OCI-LY7 (cell line): ENCODE data around the gene PCIF1. TPM values are rescaled to one million over a fixed set of nuclear protein-coding genes. Genes with fewer than 3 reads are reported as not detected.

Experiments
- BruUV-seq: library from RNA; stranded (reverse); fragments of 400-500 nt; replicated peaks from 2 replicates; lab custom pipeline; 2021; lab: Mats Ljungman, UMichigan
- CTCF ChIA-PET: fragments of 300-600 bp; sonication (Branson Sonifier 250); formaldehyde crosslinking; loops from one replicate; lab custom pipeline; 2022; ENCODE audit warnings: antibody characterized with exemption; ENCODE audit not compliant: unreplicated experiment; lab: Charles Lee
- POLR2A ChIA-PET: fragments of 300-600 bp; sonication (Branson Sonifier 250); formaldehyde crosslinking; loops from one replicate; lab custom pipeline; 2022; ENCODE audit warnings: antibody characterized with exemption; lab: Charles Lee
- DNase-seq: peaks from one replicate; pipeline ENCODE4 v3.0.0-alpha.2; 2015; ENCODE audit warnings: low spot score
- H2AFZ ChIP-seq: fragments of 200-600 bp; sonication (generic), shearing (Covaris generic); 2 replicates; pipeline ENCODE4 v1.6.1; 2014; ENCODE audit warnings: mild to moderate bottlenecking, antibody characterized with exemption, low read length, moderate library complexity
- H3K27ac ChIP-seq: fragments of 200-600 bp; sonication (generic); 2 replicates; pipeline ENCODE4 v1.5.1; 2014; ENCODE audit warnings: mixed run types, low read depth, mild to moderate bottlenecking, moderate library complexity, low read length, inconsistent platforms; ENCODE audit not compliant: poor library complexity, severe bottlenecking
- H3K36me3 ChIP-seq: fragments of 200-600 bp; sonication (generic); 2 replicates; pipeline ENCODE4 v1.6.1; 2014; ENCODE audit warnings: mild to moderate bottlenecking, antibody characterized with exemption, low read length, moderate library complexity, mixed read lengths; ENCODE audit not compliant: insufficient read depth
- H3K4me1 ChIP-seq: fragments of 200-600 bp; sonication (generic); 2 replicates; pipeline ENCODE4 v1.5.1; 2014; ENCODE audit warnings: mild to moderate bottlenecking, low read length; ENCODE audit not compliant: insufficient read depth, poor library complexity, severe bottlenecking
- H3K4me2 ChIP-seq: fragments of 200-600 bp; sonication (generic); 2 replicates; pipeline ENCODE4 v1.6.1; 2014; ENCODE audit warnings: mild to moderate bottlenecking, low read length
- H3K4me3 ChIP-seq: fragments of 200-600 bp; sonication (generic); 2 replicates; pipeline ENCODE4 v1.5.1; 2014; ENCODE audit warnings: mild to moderate bottlenecking, low read depth, low read length; ENCODE audit not compliant: poor library complexity, severe bottlenecking
- H3K79me2 ChIP-seq: fragments of 200-600 bp; sonication (generic); 2 replicates; pipeline ENCODE4 v1.6.1; 2016; ENCODE audit warnings: low read depth, mild to moderate bottlenecking, low read length, moderate library complexity, mixed read lengths; ENCODE audit not compliant: insufficient read depth
- H3K9me2 ChIP-seq: fragments of 200-600 bp; sonication (generic); 2 replicates; pipeline ENCODE4 v1.6.1; 2016; ENCODE audit warnings: mild to moderate bottlenecking, low read length, mixed read lengths; ENCODE audit not compliant: insufficient read depth
- H3K9me3 ChIP-seq: fragments of 200-600 bp; sonication (generic); 2 replicates; pipeline ENCODE4 v1.6.1; 2014; ENCODE audit warnings: mild to moderate bottlenecking, mixed run types, low read length, mixed read lengths
- H4K20me1 ChIP-seq: fragments of 200-600 bp; sonication (generic); 2 replicates; pipeline ENCODE4 v1.6.1; 2014; ENCODE audit warnings: mild to moderate bottlenecking, antibody characterized with exemption, low read length, moderate library complexity, mixed read lengths; ENCODE audit not compliant: insufficient read depth
- EZH2phosphoT487 ChIP-seq: fragments of 200-600 bp; sonication (generic); IDR thresholded peaks from 2 replicates; pipeline ENCODE4 v1.6.1; 2018; ENCODE audit warnings: low read depth, borderline replicate concordance, mild to moderate bottlenecking, mixed run types, antibody characterized with exemption, low read length, moderate library complexity, mixed read lengths
- intact Hi-C: fragments of 100-400 bp; cut with micrococcal nuclease; formaldehyde crosslinking; loops from one replicate; pipeline ENCODE4 v1.10.0; 2022; ENCODE audit not compliant: unreplicated experiment
- total RNA-seq, 2 experiments: library from RNA; depleted of rRNA in 1 of 2; stranded (reverse); fragments of >200 nt in 1 of 2; shearing (Covaris generic) in 1 of 2; gene quantifications; 2 replicates each; pipeline ENCODE4 v1.2.3, GENCODE V29; 2014 to 2022
- TF ChIP-seq, protein P1 (sequence below): fragments of 200-600 bp; sonication (generic); conservative IDR thresholded peaks from 2 replicates; pipeline ENCODE4 v1.5.1; 2014; ENCODE audit warnings: mild to moderate bottlenecking, antibody characterized with exemption, low read length, moderate library complexity, mixed read lengths

Gene PCIF1
- total RNA-seq, 2 experiments from 2014 or later = 21.2 to 40.6 TPM

GRCh38 chr20:45959126-45959525 lies 24.6 kb downstream of the PCIF1 start:
- no peaks in the 10 kb centered on the region for H3K9me3 ChIP-seq
- no peak overlapping the region for H3K4me2 ChIP-seq
- no peaks in the 10 kb centered on the region for H3K4me1 ChIP-seq
- TF ChIP-seq, protein P1, sequence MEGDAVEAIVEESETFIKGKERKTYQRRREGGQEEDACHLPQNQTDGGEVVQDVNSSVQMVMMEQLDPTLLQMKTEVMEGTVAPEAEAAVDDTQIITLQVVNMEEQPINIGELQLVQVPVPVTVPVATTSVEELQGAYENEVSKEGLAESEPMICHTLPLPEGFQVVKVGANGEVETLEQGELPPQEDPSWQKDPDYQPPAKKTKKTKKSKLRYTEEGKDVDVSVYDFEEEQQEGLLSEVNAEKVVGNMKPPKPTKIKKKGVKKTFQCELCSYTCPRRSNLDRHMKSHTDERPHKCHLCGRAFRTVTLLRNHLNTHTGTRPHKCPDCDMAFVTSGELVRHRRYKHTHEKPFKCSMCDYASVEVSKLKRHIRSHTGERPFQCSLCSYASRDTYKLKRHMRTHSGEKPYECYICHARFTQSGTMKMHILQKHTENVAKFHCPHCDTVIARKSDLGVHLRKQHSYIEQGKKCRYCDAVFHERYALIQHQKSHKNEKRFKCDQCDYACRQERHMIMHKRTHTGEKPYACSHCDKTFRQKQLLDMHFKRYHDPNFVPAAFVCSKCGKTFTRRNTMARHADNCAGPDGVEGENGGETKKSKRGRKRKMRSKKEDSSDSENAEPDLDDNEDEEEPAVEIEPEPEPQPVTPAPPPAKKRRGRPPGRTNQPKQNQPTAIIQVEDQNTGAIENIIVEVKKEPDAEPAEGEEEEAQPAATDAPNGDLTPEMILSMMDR = no peak
- TF ChIP-seq EZH2phosphoT487 = no peak
- no peak overlapping the region for H2AFZ ChIP-seq
- DNase-seq = no peak
- no peaks in the 10 kb centered on the region for H4K20me1 ChIP-seq
- H3K79me2 ChIP-seq = no peaks in the 10 kb centered on the region
- peaks cover 77% of the 10 kb centered on the region for H3K36me3 ChIP-seq
- intact Hi-C loops = no loop called here
- no TSS peak for BruUV-seq
- H3K9me2 ChIP-seq = no peaks in the 10 kb centered on the region
- CTCF ChIA-PET = interaction anchor here (1.2 to 1.9 kb wide), 2 partner anchors 10 to 12 kb away, joined by 3 to 7 read pairs; no protein-coding TSS in a partner anchor
- POLR2A ChIA-PET = no interaction called here
- no peak overlapping the region for H3K27ac ChIP-seq
- no peak overlapping the region for H3K4me3 ChIP-seq

GRCh38 chr20:45959956-45960630 lies 25.6 kb downstream of the PCIF1 start:
- BruUV-seq = no TSS peak
- Histone ChIP-seq H3K79me2 (no peaks in the 10 kb centered on the region), H3K4me1 (no peaks in the 10 kb centered on the region), H3K9me2 (no peaks in the 10 kb centered on the region), H3K4me2 (no peak overlapping the region), H3K9me3 (no peaks in the 10 kb centered on the region), H4K20me1 (no peaks in the 10 kb centered on the region), H2AFZ (no peak overlapping the region), H3K27ac (no peak overlapping the region), H3K36me3 (peaks cover 84% of the 10 kb centered on the region), H3K4me3 (no peak overlapping the region)
- CTCF ChIA-PET = interaction anchor here (1.2 to 1.9 kb wide), 2 partner anchors 9 to 11 kb away, joined by 3 to 7 read pairs; no protein-coding TSS in a partner anchor
- no peak for DNase-seq
- intact Hi-C loops = no loop called here
- POLR2A ChIA-PET = interaction anchor here (0.8 kb wide), 1 partner anchor 11 kb away, joined by 5 read pairs; no protein-coding TSS in a partner anchor
- TF ChIP-seq, protein P1 = no peak
- no peak for TF ChIP-seq EZH2phosphoT487
